HPDE6-E6E7 (cell line): ENCODE data around the gene SCYGR3.

ENCODE experiments used
- DNase-seq: peaks from one replicate; pipeline ENCODE4 v3.0.0; 2011; ENCODE audit warnings: missing footprints; ENCODE audit errors: extremely low spot score

Gene SCYGR3, protein sequence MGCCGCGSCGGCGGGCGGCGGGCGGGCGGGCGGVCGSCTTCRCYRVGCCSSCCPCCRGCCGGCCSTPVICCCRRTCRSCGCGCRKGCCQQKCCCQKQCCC

DNA sequence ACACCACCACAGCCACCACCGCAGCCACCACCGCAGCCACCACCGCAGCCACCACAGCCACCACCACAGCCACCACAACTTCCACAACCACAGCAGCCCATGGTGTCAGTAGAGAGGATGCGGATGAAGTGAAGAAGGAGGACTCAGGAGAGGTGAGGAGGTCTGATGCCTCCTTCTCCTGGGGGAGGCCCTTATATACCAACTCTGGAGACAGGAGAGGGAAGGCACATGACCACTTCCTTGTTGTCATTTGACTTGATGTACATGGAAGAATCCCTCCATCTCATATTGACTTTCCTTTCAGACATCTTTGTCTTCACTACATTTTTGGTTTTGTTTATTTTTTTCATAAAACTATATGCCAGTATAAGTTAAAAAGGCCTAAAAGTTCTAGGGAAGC is at the start of gene SCYGR3:
Gene SCYGR3, minus strand, starts transcription at position 101 of the 400 bp plus-strand sequence. Its CDS starts 0 bp downstream, at position 101.
- DNase-seq = no peak

- no peak for DNase-seq
Measured at GRCh38 chr2:227661827-227662226, 47.2 kb upstream of the SCYGR3 start.

- no peak for DNase-seq
Measured at GRCh38 chr2:227661025-227661649, 46.5 kb upstream of the SCYGR3 start.

- no peak for DNase-seq
Measured at GRCh38 chr2:227657199-227657845, 42.7 kb upstream of the SCYGR3 start.

DNA sequence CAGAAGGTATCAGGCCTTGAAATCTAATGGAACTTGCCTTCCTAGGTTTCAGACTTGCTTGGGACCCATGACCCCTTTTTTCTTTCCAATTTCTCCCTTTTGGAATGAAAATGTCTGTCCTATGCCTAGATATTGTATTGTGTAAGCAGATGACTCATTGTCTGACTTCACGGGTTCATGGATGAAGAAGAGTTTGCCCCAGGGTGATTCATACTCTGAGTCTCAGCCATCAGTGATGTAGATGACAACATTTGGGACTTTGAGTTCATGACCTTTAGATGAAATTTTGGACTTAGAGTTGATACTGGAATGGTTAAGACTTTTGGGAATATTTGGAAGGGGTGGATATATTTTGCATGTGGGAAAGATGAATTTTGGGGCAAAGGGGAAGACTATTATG is 40.8 kb upstream of the SCYGR3 start:
- peak; percentile 86 for DNase-seq

DNA sequence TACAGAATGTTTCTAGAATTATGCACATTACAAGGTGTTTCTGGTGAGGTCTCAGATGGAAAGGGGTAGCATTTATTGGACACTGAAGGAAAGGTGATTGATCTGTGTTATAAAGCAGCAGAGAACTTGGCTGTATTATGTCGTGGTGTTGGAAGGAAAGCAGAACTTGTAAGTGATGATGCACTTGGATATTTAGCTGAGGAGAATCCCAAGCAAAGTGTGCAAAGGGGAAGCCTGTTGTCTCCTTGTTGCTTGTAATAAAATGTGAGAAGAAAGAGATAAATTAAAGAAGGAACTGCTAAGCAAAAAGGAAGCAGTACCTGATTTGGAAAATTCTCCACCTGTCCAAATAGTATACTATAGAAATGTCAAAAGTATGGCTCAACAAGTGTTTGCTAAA is 39.8 kb upstream of the SCYGR3 start:
- no peak for DNase-seq

- DNase-seq = no peak
Measured at GRCh38 chr2:227653419-227653818, 38.8 kb upstream of the SCYGR3 start.

GRCh38 chr2:227643990-227644551 is 29.4 kb upstream of the SCYGR3 start:
- DNase-seq = no peak

GRCh38 chr2:227642656-227643055 is 28.0 kb upstream of the SCYGR3 start:
- no peak for DNase-seq

- no peak for DNase-seq
Measured at GRCh38 chr2:227634201-227634600, 19.6 kb upstream of the SCYGR3 start.

GRCh38 chr2:227632827-227633226 is 18.2 kb upstream of the SCYGR3 start:
- no peak for DNase-seq

GRCh38 chr2:227630322-227630721 is 15.7 kb upstream of the SCYGR3 start:
- no peak for DNase-seq

DNA sequence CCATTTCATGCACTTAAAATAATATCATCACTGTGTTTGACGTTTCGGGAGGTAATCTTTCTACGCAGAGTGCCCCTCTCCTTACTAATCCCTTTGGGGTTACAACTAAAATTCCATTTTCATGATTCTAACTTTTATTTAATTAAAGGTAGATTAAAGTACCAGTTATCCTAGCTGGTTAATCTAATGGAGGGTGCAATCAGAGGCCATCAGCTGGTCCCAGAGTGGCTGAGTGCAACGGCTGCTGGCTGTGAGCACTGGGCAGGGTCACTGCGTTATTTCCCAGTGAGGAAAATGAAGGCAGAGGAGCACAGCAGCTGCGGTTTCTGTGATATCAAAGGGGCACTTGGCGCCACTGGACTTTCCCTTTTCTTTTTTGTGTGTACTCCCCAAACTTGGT is 14.8 kb upstream of the SCYGR3 start:
- no peak for DNase-seq

DNA sequence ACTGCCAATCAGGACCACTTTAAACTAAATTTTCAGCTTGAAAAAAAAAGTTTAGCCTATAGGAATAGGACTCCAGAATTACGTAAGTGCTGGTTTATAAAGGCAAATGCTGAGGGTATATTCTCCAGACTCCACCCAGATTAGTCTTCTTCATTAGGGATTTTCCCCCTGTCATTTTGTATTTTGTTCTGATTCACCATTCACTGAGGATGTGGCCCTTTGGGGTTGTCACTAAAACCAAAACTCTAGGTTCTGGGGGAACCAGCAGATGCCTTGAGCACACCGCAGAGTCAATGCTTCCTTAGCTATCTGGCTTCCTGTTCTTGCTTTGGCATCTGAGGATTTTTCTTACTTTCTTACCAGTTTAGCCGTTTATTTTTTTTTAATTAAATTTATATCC is 13.1 kb upstream of the SCYGR3 start:
- no peak for DNase-seq

DNA sequence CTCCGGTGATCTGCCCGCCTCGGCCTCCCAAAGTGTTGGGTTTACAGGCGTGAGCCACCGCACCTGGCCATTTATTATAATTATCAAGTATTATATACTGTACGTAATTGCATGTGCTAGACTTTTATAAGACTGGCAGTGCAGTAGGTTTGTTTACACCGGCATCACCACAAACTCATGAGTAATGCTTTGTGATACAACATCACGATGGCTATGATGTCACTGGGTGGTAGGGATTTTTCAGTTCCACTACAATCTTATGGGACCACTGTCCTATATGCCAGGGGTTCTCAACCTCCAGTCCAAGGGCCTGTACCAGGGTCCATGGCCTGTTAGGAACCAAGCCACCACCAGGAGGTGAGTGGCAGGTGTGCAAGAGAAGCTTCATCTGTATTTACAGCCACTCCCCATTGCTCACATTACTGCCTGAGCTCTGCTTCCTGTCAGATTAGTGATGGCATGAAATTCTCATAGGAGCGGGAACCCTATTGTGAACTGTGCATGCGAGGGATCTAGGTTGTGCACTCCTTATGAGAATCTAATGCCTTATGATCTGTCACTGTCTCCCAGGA is 12.0 kb upstream of the SCYGR3 start:
- no peak for DNase-seq

DNA sequence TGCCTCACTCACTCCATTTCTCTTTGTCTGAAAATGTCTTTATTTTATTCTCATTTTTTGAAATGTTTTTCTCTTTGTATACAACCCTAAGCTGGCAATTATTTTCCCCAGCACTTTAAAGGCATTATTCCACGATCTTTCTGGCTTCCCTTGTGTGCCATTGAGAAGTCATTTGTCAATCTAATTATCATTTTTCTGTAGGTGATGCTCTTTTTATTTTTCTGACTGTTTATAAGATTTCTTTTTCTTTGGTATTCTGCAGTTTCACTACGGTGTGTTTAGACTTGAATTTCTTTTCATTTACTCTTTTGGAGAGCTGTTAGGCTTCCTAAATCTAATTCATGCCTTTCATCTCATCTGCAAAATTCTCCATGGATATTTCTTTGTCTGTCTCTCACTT is 10.8 kb upstream of the SCYGR3 start:
- DNase-seq = no peak

- peak; percentile 13 for DNase-seq
Measured at GRCh38 chr2:227623226-227623625, 8.6 kb upstream of the SCYGR3 start.

GRCh38 chr2:227617316-227618230 is 2.9 kb upstream of the SCYGR3 start, which contains the start of gene SCYGR4:
Gene SCYGR4 (plus strand): TSS chr2:227617498. CDS start chr2:227617498, 0 bp downstream.
- DNase-seq = no peak

GRCh38 chr2:227616631-227617030 is 2.0 kb upstream of the SCYGR3 start:
- no peak for DNase-seq

- no peak for DNase-seq
Measured at GRCh38 chr2:227615906-227616305, 1.3 kb upstream of the SCYGR3 start.

GRCh38 chr2:227615181-227615580 is 541 bp upstream of the SCYGR3 start:
- no peak for DNase-seq

GRCh38 chr2:227614246-227614645 is 394 bp downstream of the SCYGR3 start:
- DNase-seq = no peak
